Measurements from ENCODE around the gene FHIP2A.
"Not testable (repeated sequence)": the region's sequence is repeated elsewhere in the genome, so short reads cannot be mapped to it uniquely, and the experiment has no call there.

The FHIP2A gene

GRCh38 chr10:114821293-114821914 is at the start of gene FHIP2A:
Gene FHIP2A (plus strand): TSS chr10:114821780. CDS start chr10:114822079, 299 bp downstream.
- DNase-seq (ENCODE audit: extremely low read depth in 1 of 2, low read depth in 1 of 2): peak; percentile 61 to 75

DNA sequence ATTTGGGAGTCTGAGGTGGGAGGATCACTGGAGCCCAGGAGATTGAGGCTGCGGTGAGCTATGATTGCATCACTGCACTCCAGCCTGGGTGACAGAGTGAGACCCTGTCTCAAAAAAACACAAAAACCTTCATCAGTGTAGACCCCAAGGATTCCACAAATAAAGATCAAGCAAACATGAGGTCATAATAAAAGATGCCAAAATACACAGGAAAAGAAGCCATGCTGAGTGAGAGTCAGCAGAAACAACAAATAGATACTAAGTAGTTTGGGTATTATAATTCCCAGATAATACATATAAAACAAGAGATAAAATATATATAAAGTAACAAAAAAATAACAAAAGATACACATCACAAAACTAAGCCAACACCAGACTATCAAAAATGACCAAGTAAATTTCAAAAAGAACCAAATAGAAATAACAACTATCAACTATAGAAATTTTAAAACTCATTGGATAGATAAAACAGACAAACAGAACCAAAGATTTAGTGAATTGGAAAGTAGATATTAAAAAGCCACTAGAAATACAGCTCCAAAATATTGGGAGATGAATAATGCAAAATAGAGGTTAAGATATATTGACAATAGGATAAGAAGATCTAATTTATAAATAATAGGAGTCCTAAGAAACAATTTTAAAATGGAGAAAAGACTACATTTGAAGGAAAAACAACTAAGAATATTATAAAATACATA is 48.9 kb upstream of the FHIP2A start:
- DNase-seq (ENCODE audit: extremely low read depth in 1 of 2, low read depth in 1 of 2): no peak

DNA sequence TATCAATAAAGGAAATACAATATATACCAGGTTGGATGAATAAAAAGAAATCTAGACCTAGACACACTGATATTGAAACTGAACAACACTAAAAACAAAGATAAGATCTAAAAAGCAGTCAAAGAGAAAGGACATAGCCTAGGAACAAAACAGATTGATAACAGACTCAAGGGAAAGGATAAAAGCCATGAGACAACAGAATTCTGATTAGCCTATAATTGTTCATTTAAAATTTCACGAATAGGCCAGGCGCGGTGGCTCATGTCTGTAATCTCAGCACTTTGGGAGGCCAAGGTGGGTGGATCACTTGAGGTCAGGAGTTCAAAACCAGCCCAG is 48.4 kb upstream of the FHIP2A start:
- no peak for DNase-seq (ENCODE audit: extremely low read depth in 1 of 2, low read depth in 1 of 2)

DNA sequence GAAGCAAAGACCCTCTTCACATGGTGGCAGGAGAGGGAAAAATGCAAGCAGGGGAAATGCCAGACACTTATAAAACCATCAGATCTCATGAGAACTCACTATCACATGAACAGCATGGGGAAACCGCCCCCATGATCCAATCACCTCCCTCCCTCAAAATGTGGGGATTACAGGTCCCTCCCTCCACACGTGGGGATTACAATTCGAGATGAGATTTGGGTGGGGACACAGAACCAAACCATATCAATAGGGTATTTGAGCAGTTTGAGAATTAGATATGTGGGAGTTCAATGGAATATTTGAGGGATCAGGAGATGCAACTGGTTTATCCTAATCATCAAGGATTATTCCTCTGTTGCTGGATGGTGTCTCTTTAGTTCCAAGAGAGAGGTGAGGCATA is 46.5 kb upstream of the FHIP2A start:
- DNase-seq (ENCODE audit: extremely low read depth in 1 of 2, low read depth in 1 of 2): not testable (repeated sequence)

DNA sequence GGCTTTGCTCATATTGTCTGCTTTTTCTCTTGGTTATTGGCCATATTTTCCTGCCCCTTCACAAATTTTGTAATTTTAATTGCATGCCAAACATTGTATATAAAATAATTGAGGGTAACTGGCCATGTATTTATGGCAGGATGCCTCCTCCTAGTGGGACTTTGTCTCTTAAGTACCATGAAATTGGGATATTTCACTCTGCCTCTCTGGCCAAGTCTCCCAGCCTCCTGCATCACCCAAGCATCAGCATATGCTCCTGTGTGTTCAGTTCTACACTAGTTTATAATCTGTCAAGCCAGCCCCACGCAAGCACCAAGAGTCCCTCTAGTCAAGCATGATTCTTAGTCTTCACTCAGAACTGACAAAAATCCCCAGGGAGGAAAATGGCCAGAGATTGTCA is 44.2 kb upstream of the FHIP2A start:
- DNase-seq (ENCODE audit: extremely low read depth in 1 of 2, low read depth in 1 of 2): no peak

GRCh38 chr10:114779803-114780576 is 41.6 kb upstream of the FHIP2A start:
- DNase-seq (ENCODE audit: extremely low read depth in 1 of 2, low read depth in 1 of 2): no peak

GRCh38 chr10:114780577-114781184 is 40.9 kb upstream of the FHIP2A start:
- no peak for DNase-seq (ENCODE audit: extremely low read depth in 1 of 2, low read depth in 1 of 2)

- no peak for DNase-seq (ENCODE audit: extremely low read depth in 1 of 2, low read depth in 1 of 2)
Measured at GRCh38 chr10:114782666-114783065, 38.9 kb upstream of the FHIP2A start.

GRCh38 chr10:114783686-114784085 is 37.9 kb upstream of the FHIP2A start:
- DNase-seq (ENCODE audit: extremely low read depth in 1 of 2, low read depth in 1 of 2): no peak

DNA sequence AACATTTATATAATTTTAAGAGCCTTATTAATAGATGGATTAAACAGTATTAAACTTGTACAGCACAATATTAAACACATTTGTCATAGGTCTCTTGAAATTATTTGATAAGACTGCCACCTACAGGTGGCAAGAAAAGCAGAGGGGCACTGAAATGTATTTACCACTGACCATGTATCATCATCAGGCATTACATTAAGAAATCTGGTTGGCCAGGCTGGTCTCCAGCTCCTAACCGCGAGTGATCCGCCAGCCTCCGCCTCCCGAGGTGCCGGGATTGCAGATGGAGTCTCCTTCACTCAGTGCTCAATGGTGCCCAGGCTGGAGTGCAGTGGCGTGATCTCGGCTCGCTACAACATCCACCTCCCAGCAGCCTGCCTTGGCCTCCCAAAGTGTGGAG is 35.1 kb upstream of the FHIP2A start:
- DNase-seq (ENCODE audit: extremely low read depth in 1 of 2, low read depth in 1 of 2): not testable (repeated sequence)

GRCh38 chr10:114787131-114787530 is 34.4 kb upstream of the FHIP2A start:
- not testable (repeated sequence) for DNase-seq (ENCODE audit: extremely low read depth in 1 of 2, low read depth in 1 of 2)

GRCh38 chr10:114791768-114792167 is 29.8 kb upstream of the FHIP2A start:
- DNase-seq (ENCODE audit: extremely low read depth in 1 of 2, low read depth in 1 of 2): no peak

- no peak for DNase-seq (ENCODE audit: extremely low read depth in 1 of 2, low read depth in 1 of 2)
Measured at GRCh38 chr10:114795039-114795438, 26.5 kb upstream of the FHIP2A start.

GRCh38 chr10:114800361-114800760 is 21.2 kb upstream of the FHIP2A start:
- no peak for DNase-seq (ENCODE audit: extremely low read depth in 1 of 2, low read depth in 1 of 2)

GRCh38 chr10:114801411-114801813 is 20.2 kb upstream of the FHIP2A start:
- DNase-seq (ENCODE audit: extremely low read depth in 1 of 2, low read depth in 1 of 2): no peak

GRCh38 chr10:114802177-114802576 is 19.4 kb upstream of the FHIP2A start:
- no peak for DNase-seq (ENCODE audit: extremely low read depth in 1 of 2, low read depth in 1 of 2)

DNA sequence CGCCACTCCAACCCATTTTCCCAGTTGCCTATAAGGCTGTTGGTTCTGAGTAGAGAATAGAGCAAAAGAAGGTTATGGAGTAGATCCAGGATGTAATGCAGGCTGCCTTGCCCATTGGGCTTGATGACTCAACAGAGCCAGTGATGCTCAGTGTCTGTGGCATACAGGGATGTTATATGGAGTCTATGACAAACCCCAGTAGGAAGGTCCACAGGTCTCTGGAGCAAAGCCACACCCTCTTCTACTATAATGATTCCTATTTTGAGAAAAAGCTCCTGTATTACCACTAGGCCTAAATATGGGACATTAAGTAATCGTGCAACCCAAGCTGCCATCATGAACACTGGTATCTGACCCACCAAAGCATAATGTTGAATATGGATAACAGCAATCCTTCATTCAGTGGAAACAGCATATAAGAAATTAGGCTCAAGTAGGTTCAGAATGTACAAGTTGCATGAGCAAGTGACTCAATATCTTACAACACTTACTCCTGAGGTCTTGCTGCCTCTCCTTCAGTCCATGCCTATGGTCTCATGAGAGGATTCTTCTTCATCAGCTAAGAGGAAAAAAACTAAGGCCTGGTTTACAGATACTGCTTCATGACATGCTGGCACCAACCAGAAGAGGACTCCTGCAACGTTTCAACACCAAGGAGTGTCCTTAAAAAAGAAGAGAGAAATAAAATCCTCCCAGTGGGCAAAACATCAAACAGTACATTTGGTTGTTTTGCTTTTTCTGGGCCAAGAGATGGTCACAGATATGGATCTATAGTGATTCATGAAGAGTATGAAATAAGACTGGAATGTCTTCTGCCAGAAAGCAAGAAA is 14.8 kb upstream of the FHIP2A start:
- DNase-seq (ENCODE audit: extremely low read depth in 1 of 2, low read depth in 1 of 2): no peak

DNA sequence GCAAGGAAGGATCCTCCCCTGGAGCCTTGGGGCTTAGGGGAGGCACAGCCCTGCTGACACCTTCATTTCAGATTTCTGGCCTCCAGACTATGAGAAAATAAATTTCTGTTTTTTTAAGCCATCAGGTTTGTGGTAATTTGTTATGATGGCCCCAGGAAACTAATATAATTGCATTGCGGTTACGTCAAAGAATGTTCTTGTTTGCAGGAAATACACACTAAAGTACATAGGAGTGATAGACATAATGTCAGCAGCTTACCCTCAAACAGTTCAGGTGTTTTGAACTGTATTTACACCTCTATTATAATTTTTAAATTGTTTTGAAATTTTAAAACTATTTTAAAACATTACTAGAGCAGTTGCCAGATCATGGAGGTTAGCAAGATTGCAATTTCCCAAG is 12.6 kb upstream of the FHIP2A start:
- no peak for DNase-seq (ENCODE audit: extremely low read depth in 1 of 2, low read depth in 1 of 2)

DNA sequence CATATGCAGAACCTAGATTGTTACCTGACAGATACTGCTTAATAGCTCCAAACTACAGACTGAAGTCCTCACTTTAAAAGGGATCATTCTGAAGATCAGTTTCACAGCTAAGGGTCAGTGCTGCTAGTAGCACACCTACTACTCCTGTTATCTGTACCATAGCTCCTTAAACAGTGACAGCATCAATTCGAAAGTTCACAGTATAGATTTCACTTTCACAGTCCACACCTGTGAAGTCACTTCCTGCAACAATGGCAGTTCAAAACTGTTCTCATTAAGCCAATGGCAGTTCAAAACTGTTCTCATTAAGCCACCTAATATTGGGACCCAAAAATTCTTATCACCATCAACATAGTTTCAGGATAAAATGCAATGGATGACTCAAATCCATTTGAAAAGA is 10.7 kb upstream of the FHIP2A start:
- no peak for DNase-seq (ENCODE audit: extremely low read depth in 1 of 2, low read depth in 1 of 2)

- DNase-seq (ENCODE audit: extremely low read depth in 1 of 2, low read depth in 1 of 2): no peak
Measured at GRCh38 chr10:114811862-114812261, 9.7 kb upstream of the FHIP2A start.

DNA sequence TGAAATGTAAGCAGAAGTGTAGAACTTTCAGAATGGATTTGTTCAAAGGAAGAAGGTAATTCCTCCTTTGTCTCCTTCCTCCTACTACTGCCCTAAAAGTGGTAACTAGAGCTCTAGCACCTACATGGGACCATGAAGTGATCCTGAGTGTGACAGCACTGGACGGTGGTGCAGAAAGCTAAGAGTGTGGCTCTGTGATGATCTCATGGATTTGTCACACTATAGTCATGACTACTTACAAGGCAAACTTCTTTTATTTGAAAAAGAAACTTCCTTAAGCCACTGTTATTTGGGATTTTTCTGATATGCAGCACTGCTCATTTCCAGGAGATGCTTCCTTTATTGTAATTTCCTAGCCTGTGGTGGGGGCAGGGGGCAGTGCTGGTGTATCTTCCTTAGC is 5.8 kb upstream of the FHIP2A start:
- DNase-seq (ENCODE audit: extremely low read depth in 1 of 2, low read depth in 1 of 2): no peak

Data from stimulated activated CD8-positive, alpha-beta memory T cell treated with anti-CD3 and anti-CD28 coated beads, Interleukin-7, amount 100 ng/mL, for 48 hours (primary cell).